Measurements from ENCODE around the gene APBB2.
"Not testable (repeated sequence)": the region's sequence is repeated elsewhere in the genome, so short reads cannot be mapped to it uniquely, and the experiment has no call there.

Gene APBB2

DNA sequence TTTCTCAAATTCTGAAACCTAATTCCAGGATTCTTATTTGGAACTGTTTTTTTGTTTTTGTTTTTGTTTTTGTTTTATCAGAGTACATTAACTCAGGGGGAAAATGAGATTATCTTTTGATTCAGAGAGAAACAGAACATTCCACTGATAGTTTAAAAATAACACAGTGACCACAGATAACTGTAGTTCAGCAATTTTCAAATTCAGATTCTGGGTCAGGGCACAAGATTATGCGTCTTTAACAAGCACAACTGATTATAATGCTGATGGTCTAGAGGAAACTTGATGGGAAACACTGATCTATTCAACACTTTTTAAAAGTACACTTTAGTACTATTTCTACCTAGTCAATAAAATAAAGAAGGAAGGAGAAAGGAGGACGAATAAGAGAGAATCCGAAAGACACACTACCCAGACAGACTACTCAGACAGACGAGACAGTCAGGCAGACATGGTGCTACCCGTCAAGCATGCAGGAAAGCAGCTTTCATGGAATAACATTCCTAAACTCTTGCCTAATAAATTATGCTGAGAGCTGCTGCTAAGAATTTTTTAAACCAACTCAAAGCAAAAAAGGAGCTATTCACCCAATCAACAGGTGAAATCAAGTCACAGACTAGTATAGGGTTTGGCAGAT lies 59.0 kb downstream of the APBB2 start:
- DNase-seq: no peak

DNA sequence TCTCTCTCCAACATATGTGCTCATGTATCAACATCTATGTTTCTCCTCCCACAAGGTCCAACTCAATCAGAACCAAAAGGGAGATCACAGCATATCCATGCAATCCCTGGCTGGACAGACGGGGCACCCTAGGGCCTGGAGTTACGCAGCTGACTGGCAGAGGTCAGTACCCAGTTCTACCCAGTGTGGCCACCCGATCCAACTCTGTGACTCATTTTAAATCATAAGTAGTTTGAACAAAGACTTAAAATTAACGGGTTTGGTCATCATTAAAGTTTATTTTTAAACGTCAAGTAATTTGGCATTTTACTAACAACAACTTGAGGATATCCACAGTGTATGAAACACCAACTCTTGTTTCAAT lies 59.5 kb downstream of the APBB2 start:
- no peak for DNase-seq

DNA sequence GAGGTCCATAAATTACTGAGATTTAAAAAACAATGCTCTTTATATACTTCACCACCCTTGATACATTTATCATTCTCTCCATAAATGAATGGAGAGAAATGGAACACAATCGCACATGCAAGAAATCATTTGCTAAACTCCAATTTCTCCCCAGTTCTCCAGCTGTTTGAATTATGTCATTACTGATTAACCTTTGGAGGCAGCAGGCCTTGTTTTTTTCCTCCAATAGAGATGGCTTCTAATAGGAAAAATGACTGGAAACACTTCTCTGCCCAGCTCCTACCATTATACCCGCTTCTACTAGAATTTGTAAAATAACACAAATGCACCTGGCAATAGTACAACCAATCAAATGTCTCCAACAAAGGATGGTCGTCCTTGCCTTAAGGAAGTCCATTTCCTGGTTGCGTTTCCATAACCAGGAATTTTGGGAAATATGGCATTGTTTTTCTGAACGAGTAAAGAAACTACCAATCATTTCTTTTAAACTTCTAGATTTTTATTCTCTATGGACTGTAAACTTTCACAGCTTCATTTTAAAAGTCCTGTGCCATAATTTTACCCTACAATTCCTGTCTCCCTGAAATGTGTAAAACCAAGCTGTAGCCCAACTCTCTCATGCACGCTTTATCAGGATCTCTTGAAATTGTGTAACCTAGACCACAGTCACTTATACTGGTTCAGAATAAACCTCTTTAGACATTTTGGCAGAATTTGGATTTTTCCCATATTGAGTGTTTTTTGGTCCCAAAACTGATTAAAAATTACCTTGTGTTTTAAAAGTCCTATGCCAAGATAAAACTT lies 60.1 kb downstream of the APBB2 start:
- DNase-seq: no peak

DNA sequence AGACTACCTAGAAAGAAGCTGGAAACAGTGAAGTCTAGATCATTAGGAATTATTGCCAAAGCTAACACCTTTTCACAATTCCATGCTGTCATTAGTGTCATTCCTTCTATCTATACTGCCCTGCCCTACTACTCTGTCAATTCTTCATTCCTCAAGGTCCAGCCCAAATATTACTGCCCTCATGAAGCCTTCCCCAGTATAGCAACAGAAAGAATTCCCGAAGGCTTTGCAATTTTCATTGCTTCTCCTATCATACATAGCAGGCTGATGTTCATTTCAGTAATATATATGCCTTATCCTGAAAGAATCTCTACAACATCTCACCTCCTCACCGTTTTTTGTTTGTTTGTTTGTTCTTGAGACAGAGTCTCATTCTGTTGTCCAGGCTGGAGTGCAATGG lies 63.9 kb downstream of the APBB2 start:
- no peak for DNase-seq

DNA sequence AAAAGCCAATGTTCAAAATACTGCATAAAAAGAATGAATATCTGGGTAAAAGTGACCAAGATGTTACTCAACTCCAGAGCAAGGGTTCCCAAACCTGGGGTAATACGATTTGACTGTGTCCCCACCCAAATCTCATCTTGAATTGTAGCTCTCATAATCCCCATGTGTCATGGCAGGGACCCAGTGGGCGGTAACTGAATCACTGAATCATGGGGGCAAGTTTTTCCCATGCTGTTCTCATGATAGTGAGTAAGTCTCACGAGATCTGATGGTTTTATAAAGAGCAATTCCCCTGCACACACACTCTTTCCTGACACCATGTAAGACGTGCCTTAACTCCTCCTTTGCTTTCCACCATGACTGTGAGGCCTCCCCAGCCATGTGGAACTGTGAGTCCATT lies 64.8 kb downstream of the APBB2 start:
- DNase-seq: not testable (repeated sequence)

DNA sequence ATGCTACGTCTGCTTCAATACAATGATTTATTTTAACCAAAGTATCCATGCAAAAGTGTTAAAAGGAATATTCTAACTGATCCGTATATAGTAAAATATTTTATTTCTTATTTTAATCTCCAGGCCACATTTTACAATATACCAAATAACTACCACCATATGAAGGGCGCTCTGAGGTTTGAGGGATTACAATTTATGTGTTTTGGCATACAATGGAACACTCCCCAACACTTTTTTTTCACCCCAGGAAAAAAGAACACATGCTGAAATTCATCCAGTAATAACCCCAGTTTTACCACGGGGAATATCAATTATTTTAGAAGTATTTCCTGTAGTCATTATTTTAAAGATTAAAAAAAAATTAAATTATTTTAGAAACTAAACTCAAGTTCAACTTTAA lies 65.4 kb downstream of the APBB2 start:
- no peak for DNase-seq

DNA sequence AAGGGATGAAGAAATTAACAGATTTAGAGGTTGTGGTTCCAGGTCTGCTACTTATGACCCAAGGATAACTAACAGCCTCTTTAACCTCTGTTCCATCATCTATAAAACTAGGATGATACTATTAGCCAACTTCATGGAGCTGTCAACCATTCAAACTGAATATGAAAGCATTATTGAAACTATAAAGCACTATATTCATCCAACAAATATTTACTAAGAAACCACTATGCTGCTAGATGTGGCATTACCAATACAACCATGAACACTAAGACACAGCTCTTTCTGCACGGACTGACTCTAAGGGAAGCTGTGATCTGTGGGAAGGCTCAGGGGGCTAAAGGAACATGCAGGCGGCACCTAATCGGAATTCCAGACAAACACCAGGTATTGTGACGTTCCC lies 66.0 kb downstream of the APBB2 start:
- no peak for DNase-seq

DNA sequence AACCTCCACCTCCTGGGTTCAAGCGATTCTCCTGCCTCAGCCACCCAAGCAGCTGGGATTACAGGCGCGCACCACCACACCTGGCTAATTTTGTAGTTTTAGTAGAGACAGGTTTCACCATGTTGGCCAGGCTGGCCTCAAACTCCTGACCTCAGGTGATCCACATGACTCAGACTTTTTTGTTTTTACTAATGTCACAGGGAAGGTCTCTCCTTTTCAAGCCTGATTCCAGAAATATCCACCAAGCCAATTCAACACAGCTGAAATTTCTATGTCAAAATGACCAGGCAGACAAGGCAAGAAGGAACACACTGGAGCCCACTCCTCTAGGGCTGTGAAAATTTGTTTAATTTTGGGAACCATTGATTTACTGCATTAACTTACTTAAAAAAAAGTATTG lies 66.8 kb downstream of the APBB2 start:
- DNase-seq: not testable (repeated sequence)

DNA sequence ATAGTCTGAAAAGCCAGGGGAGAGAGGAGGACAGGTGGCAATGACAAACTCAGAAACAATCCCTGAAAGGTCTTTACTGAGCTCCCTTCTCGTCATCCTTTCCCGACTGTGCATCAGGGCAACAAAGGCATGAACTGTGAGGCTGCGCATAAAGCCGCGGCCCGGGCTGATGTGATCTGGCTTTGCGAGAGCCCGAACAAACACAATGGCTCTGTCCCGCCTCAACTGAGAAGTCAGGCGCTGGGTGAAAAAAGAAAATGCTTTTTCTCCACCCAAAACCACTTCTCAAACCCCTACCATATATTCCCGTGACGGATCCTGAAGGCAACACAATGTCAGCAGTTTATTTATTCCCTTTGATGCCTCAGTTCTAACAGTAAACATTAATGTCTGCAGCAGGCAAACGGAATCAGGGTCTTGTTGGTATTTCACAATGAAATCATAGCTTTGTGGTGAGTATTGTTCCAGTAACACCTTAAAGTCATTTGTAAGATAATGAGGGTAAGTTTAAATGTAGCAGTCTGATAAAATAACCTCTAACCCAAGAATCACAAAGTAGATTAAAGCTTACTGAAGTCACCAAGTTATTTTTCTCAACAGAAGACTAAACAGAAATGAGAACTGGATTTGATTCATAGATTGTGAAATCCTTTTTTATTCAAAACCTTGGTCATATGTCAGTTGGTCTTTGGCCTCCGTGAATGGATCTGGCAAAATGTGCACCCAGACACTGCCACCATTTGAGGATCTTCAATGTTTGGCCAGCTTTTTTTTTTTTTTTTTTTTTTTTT lies 67.4 kb downstream of the APBB2 start:
- DNase-seq: no peak

DNA sequence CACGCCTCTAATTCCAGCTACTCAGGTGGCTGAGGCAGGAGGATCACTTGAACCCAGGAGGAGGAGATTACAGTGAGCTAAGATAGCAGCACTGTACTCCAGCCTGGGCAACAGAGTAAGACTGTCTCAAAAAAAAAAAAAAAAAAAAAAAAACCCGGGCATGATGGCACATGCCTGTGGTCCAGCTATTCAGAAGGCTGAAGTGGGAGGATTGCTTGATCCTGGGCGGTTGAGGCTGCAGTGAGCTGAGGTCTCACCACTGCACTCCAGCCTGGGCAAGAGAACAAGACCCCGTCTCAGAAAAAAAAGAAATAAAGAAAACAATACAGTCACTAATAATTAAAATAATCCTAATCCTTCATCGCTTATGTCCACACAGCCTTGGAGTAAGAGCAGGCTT lies 68.1 kb downstream of the APBB2 start:
- no peak for DNase-seq

DNA sequence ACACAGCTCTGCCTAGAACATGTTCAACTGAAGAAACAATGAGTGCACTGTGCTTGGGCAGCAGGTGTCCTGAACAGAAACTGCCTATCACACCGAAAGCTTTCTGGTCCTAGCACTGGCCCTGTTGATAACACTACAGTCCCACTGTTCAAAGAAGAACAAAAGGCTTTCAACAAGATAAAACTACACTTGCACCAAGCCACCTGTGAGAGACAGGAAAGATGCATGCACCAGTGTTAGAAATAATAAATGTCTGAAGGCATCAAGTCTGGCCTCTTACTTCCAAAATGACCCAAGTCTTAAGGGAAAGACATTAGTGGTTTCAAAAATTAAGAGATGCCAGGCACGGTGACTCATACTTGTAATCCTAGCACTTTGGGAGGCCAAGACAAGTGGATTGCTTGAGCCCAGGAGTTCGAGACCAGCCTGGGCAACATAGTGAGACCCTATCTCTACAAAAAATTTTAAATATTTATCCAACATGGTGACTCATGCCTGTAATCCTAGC lies 68.7 kb downstream of the APBB2 start:
- DNase-seq: no peak

DNA sequence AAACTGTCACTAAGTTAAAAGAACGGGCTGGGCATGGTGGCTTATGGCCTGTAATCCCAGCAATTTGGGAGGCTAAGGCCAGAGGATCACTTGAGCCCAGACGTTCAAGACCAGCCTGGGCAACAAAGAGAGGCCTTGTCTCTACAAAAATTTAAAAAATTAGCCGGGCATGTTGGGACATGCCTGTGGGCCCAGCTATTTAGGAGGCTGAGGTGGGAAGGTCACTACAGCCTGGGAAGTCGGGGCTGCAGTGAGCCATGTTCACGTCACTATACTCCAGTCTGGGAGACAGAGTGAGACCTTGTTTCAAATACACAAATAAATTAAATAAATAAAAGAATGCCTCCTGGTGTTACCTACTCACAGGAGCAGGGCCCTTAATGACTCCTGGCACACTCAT lies 69.5 kb downstream of the APBB2 start:
- DNase-seq: no peak

DNA sequence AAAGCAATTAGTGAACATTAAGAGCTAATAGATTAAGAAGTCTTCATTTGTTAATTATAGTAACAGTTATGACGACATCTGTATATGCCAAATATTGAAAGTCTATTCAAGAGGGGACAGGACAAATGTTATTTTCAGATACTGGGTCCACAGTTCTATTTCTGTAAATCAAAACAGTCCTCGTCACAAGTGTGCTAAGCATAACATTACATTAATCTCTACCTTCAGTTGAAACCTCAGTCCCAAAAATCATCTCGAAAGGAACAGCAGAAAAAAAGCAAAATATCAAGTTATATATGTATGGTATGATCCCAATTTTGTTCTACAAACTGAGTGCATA lies 70.3 kb downstream of the APBB2 start:
- no peak for DNase-seq

DNA sequence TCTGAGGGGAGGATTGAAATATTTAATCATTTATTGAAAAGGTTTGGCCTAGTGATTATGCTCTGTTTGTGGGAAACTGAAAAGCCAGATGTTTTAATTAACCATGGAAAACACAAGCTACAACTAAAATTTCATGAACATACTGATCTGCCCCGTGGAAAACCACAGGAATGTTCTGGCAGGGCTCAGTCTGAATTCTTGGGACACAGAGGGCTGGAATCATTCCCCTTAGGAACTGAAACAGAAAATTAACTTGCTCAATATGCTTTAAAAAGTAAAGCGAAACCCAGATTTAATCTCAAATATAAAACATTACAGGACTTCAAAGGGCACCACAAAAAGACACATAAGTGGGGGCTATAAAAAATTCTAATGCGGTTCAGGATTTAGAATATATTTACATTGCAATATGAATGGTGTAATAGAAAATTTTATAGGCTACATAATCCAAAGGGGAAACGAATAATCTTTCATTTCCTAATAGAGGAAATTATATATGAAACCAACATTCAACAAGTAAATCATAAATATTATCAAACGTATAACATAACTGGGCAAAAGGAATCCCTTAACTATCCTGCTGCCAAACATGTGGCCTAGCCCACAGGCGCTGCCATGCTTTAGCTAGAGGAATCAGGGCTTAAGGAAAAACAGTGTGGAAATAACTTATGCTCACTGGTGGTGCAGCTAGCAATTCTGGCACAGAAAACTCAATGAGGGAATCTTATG lies 70.9 kb downstream of the APBB2 start:
- DNase-seq: no peak

DNA sequence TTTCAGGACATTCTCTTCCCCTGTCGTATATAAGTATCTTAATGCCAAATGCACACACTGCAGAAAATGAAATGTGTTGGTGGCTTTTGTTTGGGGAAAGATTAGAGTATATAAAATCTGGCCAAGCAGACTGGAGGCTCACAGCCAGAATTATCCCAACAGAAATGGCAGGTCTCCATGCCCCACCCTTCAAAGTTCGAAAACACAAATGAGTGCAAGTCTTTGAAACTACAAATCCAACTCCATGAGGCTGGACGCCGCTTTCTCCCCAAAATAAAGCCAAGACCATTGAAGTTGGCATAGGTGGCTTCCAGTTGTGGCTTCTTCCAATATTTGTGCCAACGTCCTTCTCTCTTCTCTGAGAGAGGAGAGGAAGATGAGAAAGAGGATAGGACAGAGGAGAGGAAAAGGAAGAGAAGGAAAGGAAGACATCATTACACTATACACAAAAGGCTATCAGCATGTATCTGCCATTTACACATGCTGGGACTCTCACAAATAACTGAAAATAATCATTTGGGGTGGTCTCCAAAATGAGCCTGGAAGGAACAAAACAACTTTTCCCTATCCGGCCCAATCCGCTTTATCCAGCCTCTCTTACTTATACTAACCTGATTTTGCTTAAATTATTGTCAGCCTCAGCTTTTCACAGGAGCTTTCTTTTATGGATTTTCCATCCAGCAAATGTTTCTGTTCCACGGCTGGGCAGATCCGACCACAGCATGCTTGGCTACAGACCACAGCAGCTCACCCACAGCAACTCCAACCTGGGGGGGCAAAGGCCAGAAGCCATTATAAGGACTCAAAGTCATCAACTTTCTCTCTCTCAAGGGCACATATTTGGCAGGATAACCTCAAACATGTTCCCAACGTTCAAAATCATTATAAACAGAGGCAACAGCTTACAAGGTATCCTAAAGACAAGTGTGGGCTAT lies 71.7 kb downstream of the APBB2 start:
- DNase-seq: no peak

DNA sequence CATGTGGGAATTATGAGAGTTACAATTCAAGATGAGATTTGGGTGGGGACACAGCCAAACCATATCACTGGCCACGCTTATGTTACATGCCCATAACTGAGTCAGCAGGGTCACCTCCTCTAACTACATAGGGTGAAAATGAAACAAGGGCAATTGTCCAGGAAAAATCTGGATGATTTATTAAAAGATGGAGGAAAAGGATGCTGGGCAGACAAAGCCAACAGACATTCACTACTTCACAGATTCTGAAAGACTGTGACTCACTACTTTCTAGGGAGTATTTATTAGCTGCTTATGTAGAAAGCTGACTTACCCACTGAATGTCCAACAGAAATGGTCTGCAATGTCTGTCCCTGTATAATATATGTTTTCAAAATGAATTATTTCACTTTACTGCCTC lies 72.4 kb downstream of the APBB2 start:
- DNase-seq: no peak

DNA sequence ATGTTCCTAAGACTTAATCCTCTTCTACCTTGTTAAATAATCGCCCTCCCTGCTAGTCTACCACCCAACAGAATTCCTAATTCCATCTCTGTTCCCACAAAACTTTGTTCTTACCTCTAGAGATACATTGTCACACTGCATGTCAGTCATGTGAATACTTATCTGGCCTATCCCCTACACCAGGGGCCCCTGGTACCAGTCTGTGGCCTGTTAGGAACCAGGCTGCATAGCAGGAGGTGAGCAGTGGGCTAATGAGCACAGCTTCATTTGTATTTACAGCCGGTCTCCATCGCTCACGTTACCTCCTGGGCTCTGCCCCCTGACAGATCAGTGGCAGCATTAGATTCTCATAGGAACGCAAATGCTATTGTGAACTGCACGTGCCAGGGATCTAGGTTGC lies 73.9 kb downstream of the APBB2 start:
- no peak for DNase-seq

DNA sequence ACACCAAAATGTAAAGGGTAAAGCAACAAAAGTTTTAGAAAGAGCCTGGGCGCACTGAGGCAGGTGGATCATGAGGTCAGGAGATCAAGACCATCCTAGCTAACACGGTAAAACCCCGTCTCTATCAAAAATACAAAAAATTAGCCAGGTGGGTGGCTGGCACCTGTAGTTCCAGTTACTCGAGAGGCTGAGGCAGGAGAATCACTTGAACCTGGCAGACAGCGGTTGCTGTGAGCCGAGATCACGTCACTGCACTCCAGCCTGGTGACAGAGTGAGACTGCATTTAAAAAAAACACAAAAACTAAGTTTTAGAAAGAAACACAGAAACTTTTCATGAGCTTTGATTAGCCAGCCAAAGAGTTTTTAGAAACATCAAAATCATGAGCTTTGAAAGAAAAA lies 76.5 kb downstream of the APBB2 start:
- no peak for DNase-seq

DNA sequence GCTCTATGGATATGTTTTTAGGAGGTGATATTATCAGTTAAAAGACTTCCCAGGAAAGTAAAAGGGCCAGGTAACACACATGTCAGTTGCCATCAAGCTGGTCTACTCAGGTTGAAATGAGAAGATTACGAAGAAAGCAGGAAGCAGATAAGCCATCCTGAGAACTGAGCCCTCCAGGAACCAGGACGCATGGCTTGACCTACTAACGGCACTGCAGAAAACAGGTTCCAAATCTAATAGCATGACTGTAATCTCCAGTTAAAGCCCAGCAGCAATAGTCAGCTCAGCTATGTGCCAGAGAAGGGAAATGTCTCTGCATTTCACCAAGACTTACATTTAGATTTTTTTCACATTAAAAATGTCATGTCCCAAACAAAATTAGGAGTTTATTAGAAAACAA lies 77.9 kb downstream of the APBB2 start:
- no peak for DNase-seq

DNA sequence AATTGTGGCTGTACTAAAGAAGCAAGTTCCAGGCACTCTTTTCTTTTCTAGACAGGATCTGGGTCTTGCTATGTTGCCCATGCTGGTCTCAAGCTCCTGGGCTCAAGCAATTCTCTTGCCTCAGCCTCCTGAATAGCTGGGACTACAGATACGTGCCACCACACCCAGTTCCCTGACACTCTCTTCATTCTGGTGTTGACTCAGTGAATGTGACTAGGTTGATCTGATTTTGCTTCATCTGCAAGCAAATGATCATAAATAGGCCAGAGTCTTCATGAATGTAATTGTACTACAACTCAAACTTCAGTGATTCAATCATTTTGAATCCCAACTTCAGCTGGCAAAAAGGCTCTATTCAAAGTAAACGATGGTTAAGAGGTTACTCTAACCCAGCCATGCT lies 78.5 kb downstream of the APBB2 start:
- no peak for DNase-seq

DNA sequence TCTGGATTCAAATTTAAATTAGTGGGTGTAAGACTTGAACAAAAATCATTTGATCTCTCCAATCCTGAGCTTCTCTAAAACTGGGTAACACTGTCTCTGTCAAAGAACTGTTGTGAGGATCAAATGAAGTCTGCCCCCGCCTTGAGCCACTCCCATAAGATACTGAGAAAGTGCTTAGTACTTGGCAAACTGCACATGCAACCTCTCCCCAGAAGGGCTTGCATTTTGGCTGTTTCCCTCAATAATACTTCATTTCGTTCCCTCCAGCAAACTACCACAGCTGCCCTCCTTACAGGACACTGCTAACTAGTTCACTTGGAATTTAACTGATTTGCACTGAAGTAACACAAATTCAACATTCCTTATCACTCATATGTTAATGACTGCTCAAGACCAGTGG lies 79.8 kb downstream of the APBB2 start:
- no peak for DNase-seq

DNA sequence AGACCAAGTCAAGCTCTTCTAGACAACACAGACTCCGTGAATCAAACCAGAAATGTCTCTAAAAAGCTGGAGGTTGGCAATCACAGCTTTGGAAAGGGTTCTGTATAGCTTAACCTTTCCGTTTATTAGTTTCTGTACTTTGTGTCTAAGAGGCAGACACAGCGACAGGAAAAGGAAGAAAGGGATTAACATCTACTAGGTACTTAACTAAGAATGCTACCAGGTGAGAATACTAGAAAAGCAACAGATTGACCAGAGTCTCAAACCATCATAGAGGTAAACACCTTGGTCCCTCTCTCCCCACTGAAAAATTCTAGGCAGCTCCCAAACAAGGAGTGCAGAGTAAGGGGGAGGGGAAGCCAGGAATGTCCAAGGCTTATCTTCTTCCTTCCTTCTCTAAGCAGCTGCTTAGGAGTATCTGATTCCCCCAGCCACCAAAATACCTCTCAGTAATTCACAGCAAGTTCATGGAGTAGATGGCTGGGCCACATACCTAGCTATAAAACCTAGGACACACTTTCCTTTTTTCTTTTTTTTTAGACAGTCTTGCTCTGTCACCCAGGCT lies 80.8 kb downstream of the APBB2 start:
- DNase-seq: no peak
